Fibroblast of peridontal ligament (primary cell): ENCODE measurements around the gene KLF11.
"Not testable (repeated sequence)": the region's sequence is repeated elsewhere in the genome, so short reads cannot be mapped to it uniquely, and the experiment has no call there.

Experiments
- DNase-seq: peaks from one replicate; pipeline ENCODE4 v3.0.0-alpha.2; 2010; ENCODE audit errors: extremely low read depth

The KLF11 gene

DNA sequence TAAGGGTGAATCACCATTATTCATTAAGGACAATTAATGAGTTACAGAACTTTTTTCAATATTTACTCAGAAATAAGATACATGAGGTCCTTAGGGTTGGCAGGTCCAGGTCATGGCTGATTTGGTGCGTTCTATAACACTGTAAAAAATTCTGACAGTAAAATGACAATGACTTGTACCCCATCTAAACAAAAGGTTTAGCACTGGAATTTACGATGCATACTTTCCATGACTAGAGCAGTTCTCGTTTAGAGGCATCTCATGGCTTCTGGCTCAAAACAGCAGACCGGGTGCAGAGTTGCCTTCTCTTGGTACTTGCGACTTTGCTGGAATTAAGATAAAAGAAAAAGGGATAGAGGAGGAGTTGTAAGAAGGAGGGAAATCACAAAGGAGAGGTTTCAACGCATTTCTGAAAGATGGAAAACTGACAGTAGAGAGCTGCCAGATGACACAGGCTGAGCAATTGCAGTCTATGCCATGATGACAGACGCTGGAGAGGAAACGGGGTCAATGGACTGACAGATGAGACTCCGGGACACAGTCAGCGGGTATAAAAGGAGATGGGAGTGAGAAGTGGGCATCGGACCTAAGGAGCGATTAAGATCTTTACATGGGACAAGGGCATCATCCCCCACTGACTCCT lies 41.0 kb downstream of the KLF11 start:
- DNase-seq = no peak

GRCh38 chr2:10085043-10085667 lies 41.8 kb downstream of the KLF11 start:
- DNase-seq = no peak

DNA sequence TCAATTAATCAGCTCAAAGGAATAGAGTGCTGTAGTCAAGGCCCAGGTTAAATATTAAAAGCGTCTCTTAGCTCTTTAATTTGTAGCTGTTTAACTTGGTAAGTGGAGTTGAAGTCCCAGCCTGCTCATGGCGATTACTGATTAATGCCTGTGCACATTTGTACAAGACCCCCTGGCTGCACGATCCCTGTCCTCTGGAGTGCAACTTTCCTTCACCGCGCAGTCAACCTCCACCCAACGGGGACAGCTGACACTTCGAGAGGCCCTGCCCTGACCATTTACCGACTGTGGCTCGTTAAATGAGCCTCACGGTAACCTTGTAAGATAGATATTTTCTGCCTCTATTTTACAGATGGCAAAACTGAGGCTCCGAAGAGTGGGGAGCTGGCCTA lies 42.3 kb downstream of the KLF11 start:
- DNase-seq = no peak

DNA sequence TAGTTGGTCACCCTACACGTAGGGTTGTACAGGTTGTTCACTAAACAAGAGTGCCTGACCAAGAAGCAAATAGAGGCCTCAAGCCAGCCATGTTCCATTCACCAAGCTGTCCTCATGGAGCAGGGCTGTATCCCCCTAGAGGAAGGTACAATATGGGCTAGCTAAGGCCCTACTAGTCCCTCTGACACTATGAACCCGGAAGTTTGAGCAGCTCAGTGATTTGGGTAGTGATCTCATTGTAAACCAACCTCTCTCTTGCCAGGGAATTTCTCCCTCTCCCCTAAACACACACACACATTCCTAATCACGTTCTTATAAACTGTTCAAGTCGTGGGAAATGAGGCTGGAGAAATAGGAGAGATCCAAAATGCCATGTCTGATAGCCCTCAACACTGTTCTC lies 43.6 kb downstream of the KLF11 start:
- DNase-seq = no peak

- no peak for DNase-seq
These were observed 44.0 kb downstream of the KLF11 start for GRCh38 chr2:10087360-10087759.

- no peak for DNase-seq
These were observed 46.3 kb downstream of the KLF11 start for GRCh38 chr2:10089565-10090190.

- no peak for DNase-seq
These were observed 48.0 kb downstream of the KLF11 start for GRCh38 chr2:10091182-10091888.

DNA sequence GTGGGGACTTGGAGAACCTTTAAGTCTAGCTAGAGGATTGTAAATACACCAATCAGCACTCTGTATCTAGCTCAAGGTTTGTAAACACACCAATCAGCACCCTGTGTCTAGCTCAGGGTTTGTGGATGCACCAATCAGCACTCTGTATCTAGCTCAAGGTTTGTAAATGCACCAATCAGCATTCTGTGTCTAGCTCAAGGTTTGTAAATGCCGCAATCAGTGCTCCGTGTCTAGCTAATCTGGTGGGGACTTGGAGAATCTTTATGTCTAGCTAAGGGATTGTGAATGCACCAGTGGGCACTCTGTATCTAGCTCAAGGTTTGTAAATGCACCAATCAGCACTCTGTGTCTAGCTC lies 48.5 kb downstream of the KLF11 start:
- not testable (repeated sequence) for DNase-seq

DNA sequence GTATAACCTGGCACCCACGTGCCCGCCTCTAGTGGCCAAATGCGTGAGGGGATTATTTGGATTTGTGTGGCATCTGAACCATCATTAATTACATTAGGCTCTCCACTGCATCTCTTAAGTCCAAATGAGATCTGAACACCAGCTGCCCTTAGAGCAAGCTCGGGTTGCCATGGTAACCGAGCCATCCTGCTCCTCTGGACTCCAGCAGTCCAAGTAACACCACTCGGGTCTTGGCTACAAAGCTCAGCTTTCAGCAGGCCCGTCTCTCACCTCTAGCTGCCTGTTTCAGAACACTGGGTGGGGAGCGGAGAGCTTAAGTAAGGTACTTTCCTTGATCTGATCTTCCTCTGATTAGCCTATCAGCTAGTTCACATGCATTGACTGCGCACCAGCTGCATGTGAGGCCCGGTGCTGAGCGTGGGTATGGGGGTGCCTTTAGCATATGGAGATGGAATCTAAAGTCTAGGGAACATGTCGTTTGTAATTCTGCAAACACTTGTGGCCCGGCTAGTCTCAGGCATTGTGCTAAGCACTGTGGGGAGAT lies 51.0 kb downstream of the KLF11 start:
- no peak for DNase-seq

- no peak for DNase-seq
These were observed 51.8 kb downstream of the KLF11 start for GRCh38 chr2:10095175-10095574.

DNA sequence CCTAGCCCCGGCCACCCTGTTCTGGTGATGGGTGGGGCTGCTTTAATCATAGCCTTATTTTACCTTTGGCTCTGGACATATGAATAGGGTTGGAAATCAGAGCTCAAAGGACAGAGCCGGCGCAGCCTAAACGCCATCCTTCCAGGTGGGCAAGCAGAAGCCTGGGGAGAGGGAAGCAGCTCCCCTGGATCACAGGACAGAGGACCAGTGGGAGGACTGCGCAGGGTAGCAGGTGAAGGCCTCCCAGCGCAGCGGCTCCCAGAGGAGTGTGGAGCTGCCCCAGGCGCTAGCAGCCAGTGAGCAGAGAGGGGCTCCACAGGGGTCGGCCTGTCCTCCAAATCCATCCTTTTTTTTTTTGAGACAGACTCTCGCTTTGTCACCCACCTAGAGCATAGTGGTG lies 53.3 kb downstream of the KLF11 start:
- no peak for DNase-seq

GRCh38 chr2:10097352-10098148 lies 54.2 kb downstream of the KLF11 start:
- peak; percentile 45 for DNase-seq

GRCh38 chr2:10101491-10101890 lies 58.1 kb downstream of the KLF11 start:
- no peak for DNase-seq

- DNase-seq = no peak
These were observed 59.8 kb downstream of the KLF11 start for GRCh38 chr2:10103179-10103578.
